B cell (primary cell): Measurements from ENCODE around the gene PRM1.

Experiments
- EZH2 ChIP-seq: IDR thresholded peaks from 2 replicates; pipeline ENCODE4 v1.6.1; 2012; ENCODE audit warnings: borderline replicate concordance, low read depth, mild to moderate bottlenecking, moderate library complexity, low read length; ENCODE audit not compliant: insufficient read depth, poor library complexity, severe bottlenecking
- TF ChIP-seq, protein P1 (sequence below): fragments of 200-600 bp; IDR thresholded peaks from one replicate; pipeline ENCODE4 v1.8.0; 2022; ENCODE audit warnings: antibody characterized with exemption, mild to moderate bottlenecking

DNA sequence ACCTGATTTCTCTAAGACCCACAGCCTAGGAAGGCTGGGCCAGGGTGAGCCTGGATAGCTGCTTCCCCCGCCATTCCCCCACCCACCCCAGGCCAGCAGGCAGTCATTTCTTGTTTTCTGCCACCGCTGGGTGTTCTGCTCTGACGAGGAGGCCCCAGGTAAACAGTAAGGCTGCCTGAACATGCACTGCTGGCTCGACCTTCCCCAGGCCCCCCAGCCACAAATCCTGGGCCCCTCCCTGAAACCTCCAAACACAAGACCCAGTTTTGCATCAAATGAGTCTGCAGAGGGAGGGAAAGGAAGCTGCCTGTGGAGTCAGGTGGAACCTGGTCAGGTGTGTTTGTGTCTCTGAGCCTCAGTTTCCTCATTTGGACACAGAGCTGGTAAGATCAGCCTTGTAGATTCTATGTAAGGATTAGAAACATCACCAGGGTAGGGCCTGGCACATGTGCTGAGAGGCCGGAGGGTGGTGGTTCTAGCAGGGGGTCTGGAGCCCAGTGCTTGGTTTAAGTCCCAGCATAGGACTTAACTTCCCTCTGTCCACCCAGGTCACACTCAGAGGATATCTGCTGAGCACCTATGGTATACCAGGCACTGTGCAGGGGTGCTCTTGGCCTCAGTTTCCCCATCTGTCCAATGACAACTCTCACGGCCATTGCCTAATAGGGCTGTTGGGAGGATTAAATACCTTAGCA is 18.9 kb upstream of the PRM1 start:
- TF ChIP-seq, protein P1, sequence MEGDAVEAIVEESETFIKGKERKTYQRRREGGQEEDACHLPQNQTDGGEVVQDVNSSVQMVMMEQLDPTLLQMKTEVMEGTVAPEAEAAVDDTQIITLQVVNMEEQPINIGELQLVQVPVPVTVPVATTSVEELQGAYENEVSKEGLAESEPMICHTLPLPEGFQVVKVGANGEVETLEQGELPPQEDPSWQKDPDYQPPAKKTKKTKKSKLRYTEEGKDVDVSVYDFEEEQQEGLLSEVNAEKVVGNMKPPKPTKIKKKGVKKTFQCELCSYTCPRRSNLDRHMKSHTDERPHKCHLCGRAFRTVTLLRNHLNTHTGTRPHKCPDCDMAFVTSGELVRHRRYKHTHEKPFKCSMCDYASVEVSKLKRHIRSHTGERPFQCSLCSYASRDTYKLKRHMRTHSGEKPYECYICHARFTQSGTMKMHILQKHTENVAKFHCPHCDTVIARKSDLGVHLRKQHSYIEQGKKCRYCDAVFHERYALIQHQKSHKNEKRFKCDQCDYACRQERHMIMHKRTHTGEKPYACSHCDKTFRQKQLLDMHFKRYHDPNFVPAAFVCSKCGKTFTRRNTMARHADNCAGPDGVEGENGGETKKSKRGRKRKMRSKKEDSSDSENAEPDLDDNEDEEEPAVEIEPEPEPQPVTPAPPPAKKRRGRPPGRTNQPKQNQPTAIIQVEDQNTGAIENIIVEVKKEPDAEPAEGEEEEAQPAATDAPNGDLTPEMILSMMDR, result no peak
- no peak for TF ChIP-seq EZH2
